Common myeloid progenitor, CD34-positive (primary cell): Measurements from ENCODE around the gene ARHGAP32.

Experiments
- CTCF ChIA-PET: fragments of 350-600 bp; sonication (Branson Sonifier 250); formaldehyde crosslinking; loops from one replicate; lab custom pipeline; 2021; ENCODE audit warnings: antibody characterized with exemption; lab: Charles Lee
- POLR2A ChIA-PET: fragments of 350-600 bp; sonication (Branson Sonifier 250); formaldehyde crosslinking; loops from one replicate; lab custom pipeline; 2021; ENCODE audit warnings: antibody characterized with exemption; lab: Charles Lee
- DNase-seq, 3 donors: peaks; one replicate each; pipeline versions ENCODE4 v3.0.0 to v3.0.0-alpha.2; 2013
- H3K27ac ChIP-seq, 2 experiments: 1 replicate in 1 of 2; 2 replicates in 1 of 2; pipeline ENCODE4 v1.7.0; 2013; ENCODE audit warnings: inconsistent platforms in 2 of 2, low read length in 2 of 2, mild to moderate bottlenecking in 2 of 2, low read depth in 1 of 2, moderate library complexity in 1 of 2; ENCODE audit not compliant: severe bottlenecking in 2 of 2, insufficient read depth in 1 of 2, poor library complexity in 1 of 2
- H3K27me3 ChIP-seq, 5 experiments: replicated peaks in 2 of 5; 1 replicate in 3 of 5; 2 replicates in 2 of 5; pipeline versions ENCODE4 v1.6.1 to v1.7.0; 2013; ENCODE audit warnings: low read length in 4 of 5, mild to moderate bottlenecking in 2 of 5, moderate library complexity in 2 of 5, inconsistent platforms in 1 of 5; ENCODE audit not compliant: insufficient read depth in 5 of 5, control insufficient read depth in 4 of 5
- H3K36me3 ChIP-seq, 4 experiments: 1 replicate in 2 of 4; 2 replicates in 2 of 4; pipeline versions ENCODE4 v1.6.1 to v1.7.0; 2013; ENCODE audit warnings: low read length in 3 of 4, control low read depth in 1 of 4, mild to moderate bottlenecking in 1 of 4; ENCODE audit not compliant: control insufficient read depth in 4 of 4, insufficient read depth in 4 of 4
- H3K4me1 ChIP-seq, 4 experiments: 1 replicate in 3 of 4; 2 replicates in 1 of 4; pipeline versions ENCODE4 v1.6.1 to v1.7.1; 2013; ENCODE audit warnings: low read length in 3 of 4, mild to moderate bottlenecking in 3 of 4, control low read depth in 1 of 4, inconsistent platforms in 1 of 4, moderate library complexity in 1 of 4; ENCODE audit not compliant: control insufficient read depth in 4 of 4, insufficient read depth in 4 of 4; ENCODE audit errors: control extremely low read depth in 1 of 4
- H3K4me3 ChIP-seq, 7 experiments: 1 replicate in 4 of 7; 2 replicates in 3 of 7; pipeline versions ENCODE4 v1.5.1 to v1.7.0; 2013; ENCODE audit warnings: mild to moderate bottlenecking in 7 of 7, low read length in 6 of 7, moderate library complexity in 6 of 7, inconsistent platforms in 2 of 7, low read depth in 2 of 7, control low read depth in 1 of 7; ENCODE audit not compliant: insufficient read depth in 4 of 7, control insufficient read depth in 1 of 7; ENCODE audit errors: extremely low read depth in 1 of 7
- H3K9me3 ChIP-seq, 5 experiments: 1 replicate in 4 of 5; 2 replicates in 1 of 5; pipeline versions ENCODE4 v1.6.1 to v1.7.1; 2013; ENCODE audit warnings: low read length in 4 of 5, mild to moderate bottlenecking in 2 of 5, inconsistent platforms in 1 of 5, low read depth in 1 of 5, moderate library complexity in 1 of 5; ENCODE audit not compliant: control insufficient read depth in 4 of 5, insufficient read depth in 2 of 5; ENCODE audit errors: control extremely low read depth in 1 of 5
- WGBS: methylation state at CpG from one replicate; pipeline ENCODE4 v1.1.5; 2013; ENCODE audit not compliant: insufficient coverage; 5-methylcytosine and 5-hydroxymethylcytosine counted together

Gene ARHGAP32

DNA sequence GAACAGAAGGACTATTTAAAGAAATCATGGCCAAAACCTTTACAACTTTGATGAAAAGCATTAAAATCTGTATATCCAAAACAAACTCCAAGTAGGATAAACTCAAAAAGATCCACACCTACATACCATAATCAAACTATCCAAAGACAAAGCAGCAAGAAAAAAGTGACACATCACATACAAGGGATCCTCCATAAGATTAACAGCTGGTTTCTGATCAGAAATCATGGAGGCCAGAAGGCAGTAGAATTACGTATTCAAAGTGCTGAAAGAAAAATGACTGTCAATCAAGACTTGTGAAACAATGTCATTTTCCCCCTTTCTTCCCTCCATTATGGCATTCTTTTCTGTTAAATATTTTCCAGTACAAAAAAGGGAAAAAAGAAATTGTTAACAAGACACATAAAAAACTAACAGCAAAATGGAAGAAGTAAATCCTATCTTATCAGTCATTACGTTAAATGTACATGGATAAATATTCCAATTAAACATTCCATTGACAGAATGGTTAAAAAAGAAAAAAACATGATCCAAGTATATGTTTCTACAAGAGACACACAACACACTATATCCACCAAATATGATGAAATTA lies 34.2 kb upstream of the ARHGAP32 start:
- POLR2A ChIA-PET = no interaction called here
- H3K9me3 ChIP-seq = peaks cover 2 to 25% (median 5%) of the 10 kb centered on the region in 5 experiments
- H3K36me3 ChIP-seq = no peaks in the 10 kb centered on the region
- H3K4me1 ChIP-seq = no peaks in the 10 kb centered on the region
- WGBS = no CpG with 5 or more reads among the region's 2 CpGs
- DNase-seq = no peak
- CTCF ChIA-PET = no interaction called here
- H3K4me3 ChIP-seq = no peak overlapping the region
- H3K27ac ChIP-seq = no peak overlapping the region
- no peaks in the 10 kb centered on the region for H3K27me3 ChIP-seq

DNA sequence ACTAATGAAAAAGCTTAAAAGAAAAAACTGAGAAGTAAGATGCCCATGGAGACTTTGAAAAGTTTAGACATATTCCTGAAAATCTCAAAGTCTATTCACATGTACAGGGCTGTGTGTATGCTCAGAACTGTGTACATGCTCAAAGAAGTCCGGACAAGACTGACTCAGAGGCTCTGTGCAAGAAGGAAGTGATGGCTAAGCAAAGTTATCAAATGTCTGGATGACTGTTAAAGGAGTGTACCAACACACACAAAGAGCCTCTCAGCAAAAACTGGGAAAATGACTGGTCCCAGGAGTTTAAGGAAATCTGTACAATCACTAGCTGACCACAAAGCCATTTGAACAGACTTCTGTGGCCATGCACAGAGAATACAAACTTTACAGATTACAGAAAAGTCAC lies 33.1 kb upstream of the ARHGAP32 start:
- Histone ChIP-seq H3K4me1 (no peaks in the 10 kb centered on the region), H3K27me3 (no peaks in the 10 kb centered on the region), H3K36me3 (no peaks in the 10 kb centered on the region), H3K4me3 (no peak overlapping the region), H3K27ac (no peak overlapping the region), H3K9me3 (peaks cover 2 to 25% (median 5%) of the 10 kb centered on the region in 5 experiments)
- WGBS = 100% methylated on average over 1 of the region's 1 CpG
- no peak for DNase-seq
- ChIA-PET POLR2A (no interaction called here), CTCF (interaction anchor here (1.1 to 1.6 kb wide), 2 partner anchors 107 to 109 kb away, joined by 4 to 7 read pairs; no protein-coding TSS in a partner anchor)

GRCh38 chr11:129224538-129224937 lies 32.4 kb upstream of the ARHGAP32 start:
- ChIA-PET POLR2A (no interaction called here), CTCF (interaction anchor here (1.1 to 1.6 kb wide), 3 partner anchors 107 to 135 kb away, joined by 3 to 7 read pairs (median 4); no protein-coding TSS in a partner anchor)
- DNase-seq = no peak
- Histone ChIP-seq H3K9me3 (peaks cover 2 to 25% (median 5%) of the 10 kb centered on the region in 5 experiments), H3K4me1 (no peaks in the 10 kb centered on the region), H3K36me3 (no peaks in the 10 kb centered on the region), H3K4me3 (no peak overlapping the region), H3K27ac (no peak overlapping the region), H3K27me3 (no peaks in the 10 kb centered on the region)
- 100% methylated on average over 2 of the region's 3 CpGs for WGBS

DNA sequence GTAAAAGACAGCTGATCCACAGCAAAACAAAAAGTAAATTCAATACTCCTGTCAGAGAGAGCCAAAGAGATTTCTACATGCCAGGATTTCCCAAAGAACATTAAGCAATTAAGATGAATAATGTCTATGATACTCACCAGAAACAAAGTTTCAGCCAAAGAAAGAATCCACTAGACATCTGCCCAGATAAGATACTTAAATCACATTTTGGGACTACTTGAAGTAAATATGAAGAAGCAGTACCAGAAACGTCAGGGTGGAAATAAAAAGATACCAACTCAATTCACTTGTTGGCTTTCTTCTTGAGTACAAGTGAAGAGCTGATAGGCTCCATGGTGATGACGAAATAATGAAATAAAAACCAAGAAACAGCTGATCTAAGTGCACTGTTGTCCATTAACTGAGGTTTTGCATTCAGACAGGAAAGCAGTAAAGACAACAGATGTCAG lies 31.6 kb upstream of the ARHGAP32 start:
- no peak overlapping the region for H3K4me3 ChIP-seq
- no peaks in the 10 kb centered on the region for H3K4me1 ChIP-seq
- no peaks in the 10 kb centered on the region for H3K27me3 ChIP-seq
- POLR2A ChIA-PET = no interaction called here
- H3K27ac ChIP-seq = no peak overlapping the region
- no peaks in the 10 kb centered on the region for H3K36me3 ChIP-seq
- WGBS = 100% methylated on average over 2 of the region's 2 CpGs
- DNase-seq = no peak
- CTCF ChIA-PET = interaction anchor here (1.3 to 1.6 kb wide), 2 partner anchors 108 to 136 kb away, joined by 3 to 7 read pairs; no protein-coding TSS in a partner anchor
- peaks cover 2 to 25% (median 5%) of the 10 kb centered on the region in 5 experiments for H3K9me3 ChIP-seq

DNA sequence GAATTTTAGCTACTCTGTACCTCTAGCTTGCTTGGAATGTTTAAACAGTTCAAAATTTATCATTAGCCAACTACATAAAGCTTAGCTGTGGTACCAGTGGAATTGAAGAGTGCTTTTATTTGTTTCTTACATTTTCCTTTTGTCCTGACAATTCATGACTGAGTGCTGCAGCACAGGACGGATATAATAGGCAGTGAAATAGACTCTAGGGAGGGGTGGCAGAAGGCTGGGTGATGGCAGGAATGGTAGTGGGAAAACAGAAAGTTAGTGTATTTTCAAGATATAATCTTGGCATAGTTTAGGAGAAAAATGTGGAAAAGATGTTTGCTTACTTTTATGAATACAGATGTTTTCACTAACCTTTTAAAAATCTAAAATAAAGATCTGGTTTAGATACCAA lies 31.1 kb upstream of the ARHGAP32 start:
- Histone ChIP-seq H3K27me3 (no peaks in the 10 kb centered on the region), H3K9me3 (peaks cover 2 to 25% (median 5%) of the 10 kb centered on the region in 5 experiments), H3K4me3 (no peak overlapping the region), H3K4me1 (no peaks in the 10 kb centered on the region), H3K27ac (no peak overlapping the region), H3K36me3 (no peaks in the 10 kb centered on the region)
- DNase-seq = no peak
- WGBS = 100% methylated on average over 1 of the region's 1 CpG
- CTCF ChIA-PET = interaction anchor here (1.3 kb wide), 1 partner anchor 137 kb away, joined by 3 read pairs; no protein-coding TSS in a partner anchor
- POLR2A ChIA-PET = no interaction called here

DNA sequence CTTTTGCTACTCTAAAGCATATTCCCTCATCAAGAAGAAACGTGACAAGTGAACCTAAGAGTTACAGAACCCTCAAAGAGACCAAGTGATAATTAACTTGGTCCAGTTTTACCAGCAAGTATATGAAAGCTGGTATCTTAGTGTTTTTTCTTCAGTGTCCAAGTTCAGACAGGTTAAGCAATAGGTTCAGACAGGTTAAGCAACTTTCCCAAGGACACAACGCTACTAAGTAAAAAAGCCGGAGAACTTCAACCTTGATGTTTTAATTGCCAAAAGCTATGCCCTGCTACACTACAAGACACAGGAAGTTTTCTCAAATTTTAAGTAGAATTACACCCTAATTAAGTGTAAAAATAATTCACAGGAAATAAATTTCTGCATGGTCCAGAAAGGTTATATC lies 30.0 kb upstream of the ARHGAP32 start:
- Histone ChIP-seq H3K27me3 (no peaks in the 10 kb centered on the region), H3K9me3 (peaks cover 3 to 18% (median 5%) of the 10 kb centered on the region in 5 experiments), H3K4me1 (no peaks in the 10 kb centered on the region), H3K27ac (no peak overlapping the region), H3K4me3 (no peak overlapping the region), H3K36me3 (no peaks in the 10 kb centered on the region)
- no CpG with 5 or more reads among the region's 3 CpGs for WGBS
- CTCF ChIA-PET = interaction anchor here (1.1 kb wide), 1 partner anchor 8 kb away, joined by 3 read pairs; no protein-coding TSS in a partner anchor
- no peak for DNase-seq
- POLR2A ChIA-PET = no interaction called here

GRCh38 chr11:129215506-129216245 lies 23.6 kb upstream of the ARHGAP32 start:
- no peak for DNase-seq
- H3K4me1 ChIP-seq = no peaks in the 10 kb centered on the region
- H3K27me3 ChIP-seq = no peaks in the 10 kb centered on the region
- POLR2A ChIA-PET = no interaction called here
- CTCF ChIA-PET = no interaction called here
- 97% methylated on average over 4 of the region's 8 CpGs for WGBS
- no peaks in the 10 kb centered on the region for H3K36me3 ChIP-seq
- peaks cover 0 to 8% (median 1%) of the 10 kb centered on the region in 5 experiments for H3K9me3 ChIP-seq
- no peak overlapping the region for H3K4me3 ChIP-seq
- H3K27ac ChIP-seq = no peak overlapping the region
